Measurements from ENCODE around the gene IL18BP.

IL18BP gene

GRCh38 chr11:72010529-72011233, 12.0 kb downstream of the IL18BP start:
- no peak overlapping the region for H3K4me3 ChIP-seq (ENCODE audit: low read depth in 1 of 2, low read length in 2 of 2)
- no peaks in the 10 kb centered on the region for H3K9me3 ChIP-seq (ENCODE audit: control insufficient read depth in 1 of 2, low read length in 2 of 2)
- peaks cover 9 to 15% of the 10 kb centered on the region in 2 donors for H3K4me1 ChIP-seq (ENCODE audit: control insufficient read depth in 1 of 2, insufficient read depth in 2 of 2, low read length in 2 of 2)
- H3K27me3 ChIP-seq (ENCODE audit: control insufficient read depth in 1 of 2, insufficient read depth in 2 of 2, low read length in 2 of 2) = no peaks in the 10 kb centered on the region
- peaks cover 84 to 100% of the 10 kb centered on the region in 2 donors for H3K36me3 ChIP-seq (ENCODE audit: control insufficient read depth in 1 of 2, insufficient read depth in 2 of 2, low read length in 2 of 2)
- H3K9ac ChIP-seq (ENCODE audit: low read depth in 1 of 2, low read length in 2 of 2) = no peak overlapping the region
- H3K27ac ChIP-seq (ENCODE audit: low read depth, low read length) = no peak overlapping the region

- Histone ChIP-seq H3K4me3 (ENCODE audit: low read depth in 1 of 2, low read length in 2 of 2) (no peak overlapping the region), H3K9me3 (ENCODE audit: control insufficient read depth in 1 of 2, low read length in 2 of 2) (no peaks in the 10 kb centered on the region), H3K27ac (ENCODE audit: low read depth, low read length) (no peak overlapping the region), H3K36me3 (ENCODE audit: control insufficient read depth in 1 of 2, insufficient read depth in 2 of 2, low read length in 2 of 2) (peaks cover 84 to 100% of the 10 kb centered on the region in 2 donors), H3K9ac (ENCODE audit: low read depth in 1 of 2, low read length in 2 of 2) (no peak overlapping the region), H3K4me1 (ENCODE audit: control insufficient read depth in 1 of 2, insufficient read depth in 2 of 2, low read length in 2 of 2) (peaks cover 9 to 15% of the 10 kb centered on the region in 2 donors), H3K27me3 (ENCODE audit: control insufficient read depth in 1 of 2, insufficient read depth in 2 of 2, low read length in 2 of 2) (no peaks in the 10 kb centered on the region)
Measured at GRCh38 chr11:72012091-72012630, 13.5 kb downstream of the IL18BP start.

- Histone ChIP-seq H3K4me3 (ENCODE audit: low read depth in 1 of 2, low read length in 2 of 2) (no peak overlapping the region), H3K27ac (ENCODE audit: low read depth, low read length) (no peak overlapping the region), H3K27me3 (ENCODE audit: control insufficient read depth in 1 of 2, insufficient read depth in 2 of 2, low read length in 2 of 2) (no peaks in the 10 kb centered on the region), H3K4me1 (ENCODE audit: control insufficient read depth in 1 of 2, insufficient read depth in 2 of 2, low read length in 2 of 2) (peaks cover 9 to 15% of the 10 kb centered on the region in 2 donors), H3K9ac (ENCODE audit: low read depth in 1 of 2, low read length in 2 of 2) (no peak overlapping the region), H3K36me3 (ENCODE audit: control insufficient read depth in 1 of 2, insufficient read depth in 2 of 2, low read length in 2 of 2) (peaks cover 84 to 100% of the 10 kb centered on the region in 2 donors), H3K9me3 (ENCODE audit: control insufficient read depth in 1 of 2, low read length in 2 of 2) (no peaks in the 10 kb centered on the region)
Measured at GRCh38 chr11:72012897-72013721, 14.4 kb downstream of the IL18BP start.

GRCh38 chr11:72013765-72014711, 15.3 kb downstream of the IL18BP start:
- H3K27me3 ChIP-seq (ENCODE audit: control insufficient read depth in 1 of 2, insufficient read depth in 2 of 2, low read length in 2 of 2) = no peaks in the 10 kb centered on the region
- H3K9ac ChIP-seq (ENCODE audit: low read depth in 1 of 2, low read length in 2 of 2) = no peak overlapping the region
- H3K4me3 ChIP-seq (ENCODE audit: low read depth in 1 of 2, low read length in 2 of 2) = no peak overlapping the region
- H3K36me3 ChIP-seq (ENCODE audit: control insufficient read depth in 1 of 2, insufficient read depth in 2 of 2, low read length in 2 of 2) = peaks cover 85 to 100% of the 10 kb centered on the region in 2 donors
- no peak overlapping the region for H3K27ac ChIP-seq (ENCODE audit: low read depth, low read length)
- H3K9me3 ChIP-seq (ENCODE audit: control insufficient read depth in 1 of 2, low read length in 2 of 2) = no peaks in the 10 kb centered on the region
- H3K4me1 ChIP-seq (ENCODE audit: control insufficient read depth in 1 of 2, insufficient read depth in 2 of 2, low read length in 2 of 2) = peaks cover 9 to 15% of the 10 kb centered on the region in 2 donors

GRCh38 chr11:72014761-72015320, 16.1 kb downstream of the IL18BP start:
- Histone ChIP-seq H3K36me3 (ENCODE audit: control insufficient read depth in 1 of 2, insufficient read depth in 2 of 2, low read length in 2 of 2) (peaks cover 92 to 100% of the 10 kb centered on the region in 2 donors), H3K9ac (ENCODE audit: low read depth in 1 of 2, low read length in 2 of 2) (no peak overlapping the region), H3K4me1 (ENCODE audit: control insufficient read depth in 1 of 2, insufficient read depth in 2 of 2, low read length in 2 of 2) (peaks cover 9 to 15% of the 10 kb centered on the region in 2 donors), H3K27ac (ENCODE audit: low read depth, low read length) (no peak overlapping the region), H3K27me3 (ENCODE audit: control insufficient read depth in 1 of 2, insufficient read depth in 2 of 2, low read length in 2 of 2) (no peaks in the 10 kb centered on the region), H3K4me3 (ENCODE audit: low read depth in 1 of 2, low read length in 2 of 2) (no peak overlapping the region), H3K9me3 (ENCODE audit: control insufficient read depth in 1 of 2, low read length in 2 of 2) (no peaks in the 10 kb centered on the region)

GRCh38 chr11:72015511-72016061, 16.9 kb downstream of the IL18BP start:
- H3K4me1 ChIP-seq (ENCODE audit: control insufficient read depth in 1 of 2, insufficient read depth in 2 of 2, low read length in 2 of 2) = peaks cover 9 to 15% of the 10 kb centered on the region in 2 donors

GRCh38 chr11:72018171-72018570, 19.5 kb downstream of the IL18BP start:
- H3K9me3 ChIP-seq (ENCODE audit: control insufficient read depth in 1 of 2, low read length in 2 of 2) = no peaks in the 10 kb centered on the region
- no peak overlapping the region for H3K9ac ChIP-seq (ENCODE audit: low read depth in 1 of 2, low read length in 2 of 2)
- no peaks in the 10 kb centered on the region for H3K27me3 ChIP-seq (ENCODE audit: control insufficient read depth in 1 of 2, insufficient read depth in 2 of 2, low read length in 2 of 2)
- H3K27ac ChIP-seq (ENCODE audit: low read depth, low read length) = no peak overlapping the region
- H3K4me1 ChIP-seq (ENCODE audit: control insufficient read depth in 1 of 2, insufficient read depth in 2 of 2, low read length in 2 of 2) = peaks cover 5 to 8% of the 10 kb centered on the region in 2 donors
- H3K4me3 ChIP-seq (ENCODE audit: low read depth in 1 of 2, low read length in 2 of 2) = no peak overlapping the region
- peaks cover 83 to 100% of the 10 kb centered on the region in 2 donors for H3K36me3 ChIP-seq (ENCODE audit: control insufficient read depth in 1 of 2, insufficient read depth in 2 of 2, low read length in 2 of 2)

More at GRCh38 chr11:72015511-72016061, 16.9 kb downstream of the IL18BP start:
- H3K27me3 ChIP-seq (ENCODE audit: control insufficient read depth in 1 of 2, insufficient read depth in 2 of 2, low read length in 2 of 2) = no peaks in the 10 kb centered on the region
- H3K27ac ChIP-seq (ENCODE audit: low read depth, low read length) = no peak overlapping the region
- no peak overlapping the region for H3K9ac ChIP-seq (ENCODE audit: low read depth in 1 of 2, low read length in 2 of 2)
- peaks cover 91 to 100% of the 10 kb centered on the region in 2 donors for H3K36me3 ChIP-seq (ENCODE audit: control insufficient read depth in 1 of 2, insufficient read depth in 2 of 2, low read length in 2 of 2)
- H3K4me3 ChIP-seq (ENCODE audit: low read depth in 1 of 2, low read length in 2 of 2) = no peak overlapping the region
- H3K9me3 ChIP-seq (ENCODE audit: control insufficient read depth in 1 of 2, low read length in 2 of 2) = no peaks in the 10 kb centered on the region

- Histone ChIP-seq H3K27ac (ENCODE audit: low read depth, low read length) (no peak overlapping the region), H3K4me3 (ENCODE audit: low read depth in 1 of 2, low read length in 2 of 2) (no peak overlapping the region), H3K9ac (ENCODE audit: low read depth in 1 of 2, low read length in 2 of 2) (no peak overlapping the region), H3K27me3 (ENCODE audit: control insufficient read depth in 1 of 2, insufficient read depth in 2 of 2, low read length in 2 of 2) (no peaks in the 10 kb centered on the region), H3K36me3 (ENCODE audit: control insufficient read depth in 1 of 2, insufficient read depth in 2 of 2, low read length in 2 of 2) (peaks cover 59 to 93% of the 10 kb centered on the region in 2 donors), H3K4me1 (ENCODE audit: control insufficient read depth in 1 of 2, insufficient read depth in 2 of 2, low read length in 2 of 2) (peaks cover 4 to 6% of the 10 kb centered on the region in 2 donors), H3K9me3 (ENCODE audit: control insufficient read depth in 1 of 2, low read length in 2 of 2) (no peaks in the 10 kb centered on the region)
Measured at GRCh38 chr11:72023335-72023734, 24.6 kb downstream of the IL18BP start.

GRCh38 chr11:72024069-72024754, 25.5 kb downstream of the IL18BP start:
- H3K4me3 ChIP-seq (ENCODE audit: low read depth in 1 of 2, low read length in 2 of 2) = no peak overlapping the region
- H3K27me3 ChIP-seq (ENCODE audit: control insufficient read depth in 1 of 2, insufficient read depth in 2 of 2, low read length in 2 of 2) = no peaks in the 10 kb centered on the region
- H3K27ac ChIP-seq (ENCODE audit: low read depth, low read length) = no peak overlapping the region
- peaks cover 56 to 93% of the 10 kb centered on the region in 2 donors for H3K36me3 ChIP-seq (ENCODE audit: control insufficient read depth in 1 of 2, insufficient read depth in 2 of 2, low read length in 2 of 2)
- no peak overlapping the region for H3K9ac ChIP-seq (ENCODE audit: low read depth in 1 of 2, low read length in 2 of 2)
- no peaks in the 10 kb centered on the region for H3K9me3 ChIP-seq (ENCODE audit: control insufficient read depth in 1 of 2, low read length in 2 of 2)
- H3K4me1 ChIP-seq (ENCODE audit: control insufficient read depth in 1 of 2, insufficient read depth in 2 of 2, low read length in 2 of 2) = peaks cover 4 to 6% of the 10 kb centered on the region in 2 donors

Data from duodenal mucosa (tissue), 2 donors.